ENCODE measurements around the gene MTERF4. TPM values are rescaled to one million over a fixed set of nuclear protein-coding genes. Genes with fewer than 3 reads are reported as not detected.

The MTERF4 gene
- total and polyA plus RNA-seq, 3 experiments from 2014 or later: 46.4 to 49.2 (median 48.0) TPM

- Mint-ChIP-seq H3K27ac (peak overlapping the region in 3 of 8 donors; percentile 14 to 84 (median 75)), H3K4me3 (no peak overlapping the region), H3K36me3 (peaks cover 2 to 76% (median 21%) of the 10 kb centered on the region in 3 donors), H3K4me1 (peaks cover 20 to 38% (median 25%) of the 10 kb centered on the region in 3 donors), H3K9me3 (no peaks in the 10 kb centered on the region), H3K27me3 (no peaks in the 10 kb centered on the region)
- CTCF ChIA-PET: no interaction called here
- POLR2A ChIA-PET: no interaction called here
- DNase-seq: no peak
- Histone ChIP-seq H3K4me3 (ENCODE audit: low read length) (no peak overlapping the region), H3K27ac (ENCODE audit: low read depth, low read length) (no peak overlapping the region), H3K27me3 (ENCODE audit: insufficient read depth, low read length, poor library complexity, severe bottlenecking) (no peaks in the 10 kb centered on the region), H3K4me1 (ENCODE audit: insufficient read depth, low read length) (peaks cover 18% of the 10 kb centered on the region), H3K36me3 (ENCODE audit: insufficient read depth, low read length) (no peaks in the 10 kb centered on the region), H3K9me3 (ENCODE audit: low read length) (no peaks in the 10 kb centered on the region)
These were observed 13.3 kb upstream of the MTERF4 start for GRCh38 chr2:241115361-241115760.

- Mint-ChIP-seq H3K4me1 (peaks cover 25 to 44% (median 29%) of the 10 kb centered on the region in 3 donors), H3K27me3 (no peaks in the 10 kb centered on the region), H3K9me3 (no peaks in the 10 kb centered on the region), H3K4me3 (peak overlapping the region in 1 of 7 donors; percentile 31), H3K36me3 (peaks cover 0 to 79% (median 20%) of the 10 kb centered on the region in 3 donors), H3K27ac (peak overlapping the region in 1 of 8 donors; percentile 75)
- Histone ChIP-seq H3K27ac (ENCODE audit: low read depth, low read length) (no peak overlapping the region), H3K27me3 (ENCODE audit: insufficient read depth, low read length, poor library complexity, severe bottlenecking) (no peaks in the 10 kb centered on the region), H3K4me1 (ENCODE audit: insufficient read depth, low read length) (peaks cover 23% of the 10 kb centered on the region), H3K4me3 (ENCODE audit: low read length) (no peak overlapping the region), H3K9me3 (ENCODE audit: low read length) (no peaks in the 10 kb centered on the region), H3K36me3 (ENCODE audit: insufficient read depth, low read length) (no peaks in the 10 kb centered on the region)
- CTCF ChIA-PET: interaction anchor here (7.7 kb wide), 1 partner anchor 35 kb away, joined by 54 read pairs; the partner anchor contains the start of genes PASK and PPP1R7
- DNase-seq: no peak
- POLR2A ChIA-PET: no interaction called here
These were observed 12.7 kb upstream of the MTERF4 start for GRCh38 chr2:241114836-241115235.

GRCh38 chr2:241112592-241112991 is 10.5 kb upstream of the MTERF4 start:
- peak overlapping the region; percentile 80 to 99 (median 96) for H3K27ac Mint-ChIP-seq
- ChIA-PET POLR2A (interaction anchor here (0.6 to 3.2 kb wide), 5 partner anchors 10 to 572 kb away, joined by 3 to 24 read pairs (median 6); partner anchors contain the start of genes MTERF4, PASK and PPP1R7), CTCF (interaction anchor here (0.9 to 7.7 kb wide), 2 partner anchors 34 to 37 kb away, joined by 5 to 54 read pairs; partner anchors contain the start of genes PASK and PPP1R7)
- H3K27me3 ChIP-seq (ENCODE audit: insufficient read depth, low read length, poor library complexity, severe bottlenecking): no peaks in the 10 kb centered on the region
- H3K9me3 ChIP-seq (ENCODE audit: low read length): no peaks in the 10 kb centered on the region
- H3K9me3 Mint-ChIP-seq: no peaks in the 10 kb centered on the region
- H3K36me3 Mint-ChIP-seq: peaks cover 3 to 85% (median 20%) of the 10 kb centered on the region in 3 donors
- peak; percentile 21 to 76 (median 47) for DNase-seq
- H3K4me1 ChIP-seq (ENCODE audit: insufficient read depth, low read length): peaks cover 42% of the 10 kb centered on the region
- no peak overlapping the region for H3K4me3 ChIP-seq (ENCODE audit: low read length)
- peaks cover 46 to 62% (median 49%) of the 10 kb centered on the region in 3 donors for H3K4me1 Mint-ChIP-seq
- no peak overlapping the region for H3K27ac ChIP-seq (ENCODE audit: low read depth, low read length)
- peak overlapping the region; percentile 78 to 95 (median 90) for H3K4me3 Mint-ChIP-seq
- H3K36me3 ChIP-seq (ENCODE audit: insufficient read depth, low read length): no peaks in the 10 kb centered on the region
- no peaks in the 10 kb centered on the region for H3K27me3 Mint-ChIP-seq

- H3K4me1 ChIP-seq (ENCODE audit: insufficient read depth, low read length): peaks cover 48% of the 10 kb centered on the region
- H3K9me3 Mint-ChIP-seq: no peaks in the 10 kb centered on the region
- CTCF ChIA-PET: interaction anchor here (7.7 kb wide), 1 partner anchor 38 kb away, joined by 54 read pairs; the partner anchor contains the start of genes PASK and PPP1R7
- peak overlapping the region; percentile 51 for H3K27ac ChIP-seq (ENCODE audit: low read depth, low read length)
- H3K27ac Mint-ChIP-seq: peak overlapping the region; percentile 80 to 99 (median 96)
- H3K4me3 ChIP-seq (ENCODE audit: low read length): peak overlapping the region; percentile 40
- H3K4me1 Mint-ChIP-seq: peaks cover 48 to 68% (median 50%) of the 10 kb centered on the region in 3 donors
- no peaks in the 10 kb centered on the region for H3K27me3 ChIP-seq (ENCODE audit: insufficient read depth, low read length, poor library complexity, severe bottlenecking)
- no peak for DNase-seq
- no peaks in the 10 kb centered on the region for H3K9me3 ChIP-seq (ENCODE audit: low read length)
- peak overlapping the region; percentile 78 to 95 (median 90) for H3K4me3 Mint-ChIP-seq
- H3K36me3 Mint-ChIP-seq: peaks cover 3 to 86% (median 20%) of the 10 kb centered on the region in 3 donors
- no peaks in the 10 kb centered on the region for H3K36me3 ChIP-seq (ENCODE audit: insufficient read depth, low read length)
- H3K27me3 Mint-ChIP-seq: no peaks in the 10 kb centered on the region
- POLR2A ChIA-PET: interaction anchor here (1.2 to 3.2 kb wide), 4 partner anchors 10 to 37 kb away, joined by 3 to 24 read pairs (median 10); partner anchors contain the start of genes MTERF4, PASK and PPP1R7
These were observed 10.0 kb upstream of the MTERF4 start for GRCh38 chr2:241112046-241112445.

GRCh38 chr2:241111440-241111805 is 9.3 kb upstream of the MTERF4 start:
- ChIA-PET CTCF (interaction anchor here (1.2 to 7.7 kb wide), 2 partner anchors 33 to 39 kb away, joined by 4 to 54 read pairs; partner anchors contain the start of genes PASK and PPP1R7), POLR2A (interaction anchor here (1.2 to 4.7 kb wide), 3 partner anchors 9 to 39 kb away, joined by 6 to 42 read pairs (median 24); partner anchors contain the start of genes MTERF4, PASK and PPP1R7)
- Histone ChIP-seq H3K9me3 (ENCODE audit: low read length) (no peaks in the 10 kb centered on the region), H3K27ac (ENCODE audit: low read depth, low read length) (peak overlapping the region; percentile 51), H3K36me3 (ENCODE audit: insufficient read depth, low read length) (no peaks in the 10 kb centered on the region), H3K4me1 (ENCODE audit: insufficient read depth, low read length) (peaks cover 49% of the 10 kb centered on the region), H3K4me3 (ENCODE audit: low read length) (peak overlapping the region; percentile 40), H3K27me3 (ENCODE audit: insufficient read depth, low read length, poor library complexity, severe bottlenecking) (no peaks in the 10 kb centered on the region)
- Mint-ChIP-seq H3K36me3 (peaks cover 3 to 86% (median 18%) of the 10 kb centered on the region in 3 donors), H3K9me3 (no peaks in the 10 kb centered on the region), H3K4me3 (peak overlapping the region; percentile 78 to 95 (median 90)), H3K27ac (peak overlapping the region; percentile 80 to 99 (median 96)), H3K27me3 (no peaks in the 10 kb centered on the region), H3K4me1 (peaks cover 48 to 71% (median 48%) of the 10 kb centered on the region in 3 donors)
- DNase-seq: peak in 3 of 5 donors; percentile 42 to 65 (median 62)

GRCh38 chr2:241110607-241111439 is 8.7 kb upstream of the MTERF4 start:
- Histone ChIP-seq H3K27ac (ENCODE audit: low read depth, low read length) (peak overlapping the region; percentile 51), H3K36me3 (ENCODE audit: insufficient read depth, low read length) (no peaks in the 10 kb centered on the region), H3K27me3 (ENCODE audit: insufficient read depth, low read length, poor library complexity, severe bottlenecking) (no peaks in the 10 kb centered on the region), H3K4me3 (ENCODE audit: low read length) (peak overlapping the region; percentile 40), H3K4me1 (ENCODE audit: insufficient read depth, low read length) (peaks cover 53% of the 10 kb centered on the region), H3K9me3 (ENCODE audit: low read length) (no peaks in the 10 kb centered on the region)
- ChIA-PET POLR2A (interaction anchor here (0.8 to 4.7 kb wide), 5 partner anchors 8 to 39 kb away, joined by 3 to 42 read pairs (median 3); partner anchors contain the start of genes MTERF4, PASK and PPP1R7), CTCF (interaction anchor here (1.2 to 7.7 kb wide), 4 partner anchors 10 to 39 kb away, joined by 4 to 54 read pairs (median 5); partner anchors contain the start of genes PASK and PPP1R7)
- Mint-ChIP-seq H3K27me3 (no peaks in the 10 kb centered on the region), H3K9me3 (no peaks in the 10 kb centered on the region), H3K4me1 (peaks cover 48 to 76% (median 48%) of the 10 kb centered on the region in 3 donors), H3K4me3 (peak overlapping the region; percentile 78 to 95 (median 90)), H3K27ac (peak overlapping the region; percentile 80 to 99 (median 96)), H3K36me3 (peaks cover 3 to 86% (median 13%) of the 10 kb centered on the region in 3 donors)
- DNase-seq: peak in 2 of 5 donors; percentile 41 to 47

- H3K27ac Mint-ChIP-seq: peak overlapping the region; percentile 80 to 99 (median 97)
These were observed 8.1 kb upstream of the MTERF4 start for GRCh38 chr2:241110089-241110606.

More at GRCh38 chr2:241110089-241110606, 8.1 kb upstream of the MTERF4 start:
- H3K27me3 ChIP-seq (ENCODE audit: insufficient read depth, low read length, poor library complexity, severe bottlenecking): no peaks in the 10 kb centered on the region
- H3K36me3 ChIP-seq (ENCODE audit: insufficient read depth, low read length): no peaks in the 10 kb centered on the region
- Mint-ChIP-seq H3K4me3 (peak overlapping the region; percentile 78 to 95 (median 90)), H3K36me3 (peaks cover 3 to 88% (median 12%) of the 10 kb centered on the region in 3 donors), H3K9me3 (no peaks in the 10 kb centered on the region), H3K27me3 (no peaks in the 10 kb centered on the region), H3K4me1 (peaks cover 48 to 83% (median 48%) of the 10 kb centered on the region in 3 donors)
- peaks cover 60% of the 10 kb centered on the region for H3K4me1 ChIP-seq (ENCODE audit: insufficient read depth, low read length)
- POLR2A ChIA-PET: interaction anchor here (0.5 to 4.7 kb wide), 9 partner anchors 8 to 548 kb away, joined by 3 to 42 read pairs (median 3); partner anchors contain the start of genes MTERF4, PASK and PPP1R7
- H3K9me3 ChIP-seq (ENCODE audit: low read length): no peaks in the 10 kb centered on the region
- no peak overlapping the region for H3K27ac ChIP-seq (ENCODE audit: low read depth, low read length)
- H3K4me3 ChIP-seq (ENCODE audit: low read length): peak overlapping the region; percentile 40
- CTCF ChIA-PET: interaction anchor here (1.2 to 7.7 kb wide), 5 partner anchors 9 to 40 kb away, joined by 4 to 54 read pairs (median 5); partner anchors contain the start of genes PASK and PPP1R7
- no peak for DNase-seq

Measured in CD8-positive, alpha-beta memory T cell (primary cell).